NCI-H69 (cell line): Measurements from ENCODE around the gene MT1B.
A peak's percentile ranks its signal among the peaks of the same experiment; 100 is the strongest.
"Not testable (repeated sequence)": the region's sequence is repeated elsewhere in the genome, so short reads cannot be mapped to it uniquely, and the experiment has no call there.

ENCODE experiments used
- DNase-seq: peaks from one replicate; lab custom pipeline; 2025; lab: John Stamatoyannopoulos, UW

MT1B gene

GRCh38 chr16:56620339-56620897, 31.3 kb upstream of the MT1B start:
- no peak for DNase-seq

GRCh38 chr16:56621665-56622445, 29.8 kb upstream of the MT1B start:
- not testable (repeated sequence) for DNase-seq

GRCh38 chr16:56623184-56623583, 28.5 kb upstream of the MT1B start:
- DNase-seq: not testable (repeated sequence)

- no peak for DNase-seq
These were observed 28.0 kb upstream of the MT1B start for GRCh38 chr16:56623637-56624036.

GRCh38 chr16:56625140-56625942, 26.3 kb upstream of the MT1B start, which contains the start of gene MT1E:
Gene MT1E, plus strand, starts transcription at chr16:56625781. Its CDS starts 71 bp downstream, at chr16:56625852.
- peak; percentile 17 for DNase-seq

- no peak for DNase-seq
These were observed 25.6 kb upstream of the MT1B start for GRCh38 chr16:56625943-56626654.

- no peak for DNase-seq
These were observed 25.0 kb upstream of the MT1B start for GRCh38 chr16:56626685-56627084.

GRCh38 chr16:56628486-56629350, 23.0 kb upstream of the MT1B start:
- DNase-seq: peak; percentile 43

- DNase-seq: no peak
These were observed 22.2 kb upstream of the MT1B start for GRCh38 chr16:56629531-56629930.

- DNase-seq: no peak
These were observed 21.6 kb upstream of the MT1B start for GRCh38 chr16:56630134-56630533.

- no peak for DNase-seq
These were observed 20.5 kb upstream of the MT1B start for GRCh38 chr16:56631197-56631596.

- no peak for DNase-seq
These were observed 19.9 kb upstream of the MT1B start for GRCh38 chr16:56631832-56632155.

GRCh38 chr16:56632156-56632847, 19.4 kb upstream of the MT1B start, which contains the start of gene MT1M:
Gene MT1M, plus strand, starts transcription at chr16:56632659. Its CDS starts 73 bp downstream, at chr16:56632732.
- DNase-seq: peak; percentile 5

GRCh38 chr16:56632848-56633365, 18.8 kb upstream of the MT1B start:
- DNase-seq: no peak

- no peak for DNase-seq
These were observed 18.2 kb upstream of the MT1B start for GRCh38 chr16:56633535-56633934.

- no peak for DNase-seq
These were observed 16.8 kb upstream of the MT1B start for GRCh38 chr16:56634715-56635440.

GRCh38 chr16:56635441-56635967, 16.2 kb upstream of the MT1B start:
- DNase-seq: no peak

- DNase-seq: no peak
These were observed 14.9 kb upstream of the MT1B start for GRCh38 chr16:56636616-56637413.
